ENCODE measurements around the gene SORCS2. TPM values are rescaled to one million over a fixed set of nuclear protein-coding genes. Genes with fewer than 3 reads are reported as not detected.

The SORCS2 gene
- total RNA-seq, 4 donors from 2014 or later, result 0.26 to 17.1 (median 2.9) TPM

DNA sequence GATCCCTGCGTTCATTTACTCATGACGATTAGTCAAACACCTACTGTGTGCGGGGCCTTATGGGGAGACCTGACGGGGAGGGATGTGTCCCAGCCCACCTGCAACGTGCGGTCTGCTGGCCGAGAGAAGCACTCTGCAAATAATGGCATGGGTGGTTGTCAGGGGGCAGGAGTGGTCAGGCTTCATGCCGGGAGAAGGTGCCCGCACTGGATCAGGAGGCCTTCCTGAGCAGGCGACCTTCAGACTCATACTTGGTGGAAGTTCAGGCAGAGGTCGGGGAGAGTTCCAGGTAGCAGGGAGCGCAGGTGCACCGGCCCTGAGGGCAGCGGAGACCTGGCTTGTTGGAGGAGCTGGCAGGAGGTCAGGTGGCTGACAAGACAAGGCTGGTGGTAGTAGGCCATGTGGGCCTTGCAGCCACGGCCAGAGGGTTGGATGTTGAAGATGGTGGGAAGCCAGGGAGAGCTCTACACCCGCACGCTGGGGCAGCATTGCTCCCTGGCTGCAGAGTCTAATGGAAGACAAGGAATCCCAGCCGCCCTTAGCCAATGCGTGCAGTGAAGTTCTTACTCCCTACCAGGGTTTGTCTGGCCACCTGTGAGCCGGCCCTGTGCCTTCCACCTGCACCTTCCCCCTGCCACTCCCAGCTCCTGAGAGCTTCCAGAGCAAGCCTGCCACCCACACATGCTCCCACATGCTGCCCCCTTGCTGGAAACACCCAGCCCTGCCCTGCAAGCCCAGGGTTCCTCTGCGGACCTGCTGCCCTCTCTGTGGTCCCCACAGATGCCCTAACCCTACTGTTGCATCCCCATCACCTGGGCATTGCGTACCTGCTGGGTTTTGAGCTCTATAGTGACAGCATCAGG lies 145.1 kb downstream of the SORCS2 start:
- no peak overlapping the region for H3K4me3 ChIP-seq
- intact Hi-C loops (cut with DNase I; ENCODE audit: low total_unique reads), result no loop called here
- H3K36me3 ChIP-seq, result no peaks in the 10 kb centered on the region
- no peaks in the 10 kb centered on the region for H3K27me3 ChIP-seq
- no peaks in the 10 kb centered on the region for H3K4me1 ChIP-seq
- H3K9me3 ChIP-seq, result no peaks in the 10 kb centered on the region
- no peak overlapping the region for H3K27ac ChIP-seq
- TF ChIP-seq POLR2A (IDR thresholded peaks at IDR 0.05) (no peak), CTCF (IDR thresholded peaks at IDR 0.05) (no peak)
- no peak for DNase-seq

DNA sequence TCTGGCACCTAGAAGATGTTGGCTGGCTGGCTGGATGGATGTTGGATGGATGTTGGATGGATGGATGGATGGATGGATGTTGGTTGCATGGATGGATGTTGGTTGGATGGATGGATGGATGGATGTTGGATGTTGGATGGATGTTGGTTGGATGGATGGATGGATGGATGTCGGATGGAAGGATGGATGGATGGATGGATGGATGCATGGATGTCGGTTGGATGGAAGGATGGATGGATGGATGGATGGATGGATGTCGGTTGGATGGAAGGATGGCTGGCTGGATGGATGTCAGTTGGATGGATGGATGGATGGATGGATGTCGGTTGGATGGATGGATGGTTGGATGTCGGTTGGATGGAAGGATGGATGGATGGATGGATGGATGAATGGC lies 145.7 kb downstream of the SORCS2 start:
- H3K4me1 ChIP-seq, result no peaks in the 10 kb centered on the region
- intact Hi-C loops (cut with DNase I; ENCODE audit: low total_unique reads), result no loop called here
- DNase-seq, result no peak
- no peaks in the 10 kb centered on the region for H3K9me3 ChIP-seq
- no peak overlapping the region for H3K4me3 ChIP-seq
- H3K36me3 ChIP-seq, result no peaks in the 10 kb centered on the region
- H3K27ac ChIP-seq, result no peak overlapping the region
- TF ChIP-seq CTCF (IDR thresholded peaks at IDR 0.05) (no peak), POLR2A (IDR thresholded peaks at IDR 0.05) (no peak)
- no peaks in the 10 kb centered on the region for H3K27me3 ChIP-seq

DNA sequence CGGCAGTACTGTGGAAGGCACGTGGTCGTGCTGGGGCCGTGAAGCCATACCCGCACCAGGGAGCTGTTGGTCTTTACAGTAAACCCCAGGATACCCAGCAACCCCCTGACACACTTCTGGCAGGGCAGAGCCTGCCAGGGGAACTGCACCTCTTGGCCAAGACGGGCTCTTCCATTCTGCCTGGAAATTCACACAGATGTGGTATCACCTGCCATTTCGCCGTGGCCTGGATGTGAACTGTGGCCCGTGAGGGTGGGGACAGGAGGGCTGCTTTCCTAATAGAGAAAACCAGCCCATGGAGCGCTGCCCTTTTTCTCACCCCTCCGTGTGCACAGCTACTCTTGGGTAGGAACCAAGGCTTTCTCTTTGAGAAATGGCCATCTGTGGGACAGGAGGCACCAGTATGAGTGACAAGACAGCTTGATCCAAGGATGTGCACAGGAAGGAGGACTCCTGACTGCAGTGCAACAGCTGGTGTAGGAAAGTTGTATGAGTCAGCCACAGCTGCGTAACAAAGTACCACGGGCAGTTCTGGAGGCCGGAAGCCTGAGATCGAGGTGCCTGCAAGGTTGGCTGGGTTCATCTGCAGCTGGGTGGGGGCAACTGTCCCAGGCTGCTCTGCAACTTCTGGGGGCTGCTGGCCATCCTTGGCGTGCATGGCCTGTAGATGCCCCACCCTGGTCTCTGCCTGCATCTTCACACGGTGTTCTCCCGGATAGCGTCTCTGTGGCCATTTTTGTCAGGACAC lies 146.7 kb downstream of the SORCS2 start:
- Histone ChIP-seq H3K9me3 (no peaks in the 10 kb centered on the region), H3K4me1 (no peaks in the 10 kb centered on the region), H3K27ac (no peak overlapping the region), H3K27me3 (no peaks in the 10 kb centered on the region), H3K4me3 (no peak overlapping the region), H3K36me3 (no peaks in the 10 kb centered on the region)
- no peak for DNase-seq
- intact Hi-C loops (cut with DNase I; ENCODE audit: low total_unique reads), result no loop called here
- no peak for TF ChIP-seq POLR2A (IDR thresholded peaks at IDR 0.05)
- no peak for TF ChIP-seq CTCF (IDR thresholded peaks at IDR 0.05)

GRCh38 chr4:7339751-7340552 lies 147.6 kb downstream of the SORCS2 start:
- no peaks in the 10 kb centered on the region for H3K27me3 ChIP-seq
- H3K4me3 ChIP-seq, result no peak overlapping the region
- H3K4me1 ChIP-seq, result no peaks in the 10 kb centered on the region
- intact Hi-C loops (cut with DNase I; ENCODE audit: low total_unique reads), result no loop called here
- no peaks in the 10 kb centered on the region for H3K9me3 ChIP-seq
- no peak overlapping the region for H3K27ac ChIP-seq
- TF ChIP-seq CTCF (IDR thresholded peaks at IDR 0.05), result no peak
- TF ChIP-seq POLR2A (IDR thresholded peaks at IDR 0.05), result no peak
- DNase-seq, result no peak
- no peaks in the 10 kb centered on the region for H3K36me3 ChIP-seq

All from uterus (tissue), 4 donors.